HepG2 (cell line): Measurements from ENCODE around the gene GLOD4. TPM values are rescaled to one million over a fixed set of nuclear protein-coding genes. Genes with fewer than 3 reads are reported as not detected.

ENCODE experiments used
- ATAC-seq: fragments of 200-7000 bp; cut with Tn5 transposase; 3 replicates; pipeline ENCODE4 v1.9.1; 2020; ENCODE audit warnings: mild to moderate bottlenecking, moderate library complexity
- BruUV-seq: library from RNA; stranded (reverse); fragments of 400-500 nt; replicated peaks from 2 replicates; lab custom pipeline; 2021; lab: Mats Ljungman, UMichigan
- CTCF ChIA-PET: fragments of 300-600 bp; formaldehyde crosslinking; extraction: SDS; loops from one replicate; lab custom pipeline; 2021; ENCODE audit warnings: low total read pairs, inconsistent platforms, low intra/inter-chr PET ratio; lab: Yijun Ruan, JAX
- POLR2A ChIA-PET: fragments of 350-600 bp; sonication (Branson Sonifier 250); formaldehyde crosslinking; loops from one replicate; lab custom pipeline; 2020; ENCODE audit warnings: antibody characterized with exemption, inconsistent platforms; lab: Yijun Ruan, JAX
- DNase-seq: peaks from one replicate; pipeline ENCODE4 v3.0.0-alpha.2; 2015; ENCODE audit warnings: low spot score
- FAIRE-seq: peaks from 3 replicates; lab custom pipeline; 2011; peaks lifted over from hg19 to GRCh38; lab: Jason Lieb, UNC
- H2AFZ ChIP-seq: one replicate; pipeline ENCODE4 v1.6.1; 2011; ENCODE audit warnings: low read length, inconsistent platforms
- H3K27ac ChIP-seq: fragments of 300-600 bp; 3 replicates; pipeline ENCODE4 v1.8.0; 2011; ENCODE audit warnings: mixed run types, mild to moderate bottlenecking, mixed read lengths, low read length, inconsistent platforms; ENCODE audit not compliant: insufficient read depth; ENCODE audit errors: extremely low read length
- H3K27me3 ChIP-seq, 2 experiments: fragments of 200-600 bp in 1 of 2; 2 replicates in 1 of 2; 3 replicates in 1 of 2; pipeline versions ENCODE4 v1.6.0 to v1.8.0; 2011; ENCODE audit warnings: low read length in 2 of 2, mild to moderate bottlenecking in 2 of 2, moderate library complexity in 2 of 2, inconsistent platforms in 1 of 2; ENCODE audit not compliant: insufficient read depth in 2 of 2, control insufficient read depth in 1 of 2
- H3K36me3 ChIP-seq, 2 experiments: fragments of 200-600 bp in 1 of 2; replicated peaks in 1 of 2; 2 replicates in 1 of 2; 3 replicates in 1 of 2; pipeline versions ENCODE4 v1.5.1 to v1.8.0; 2011; ENCODE audit warnings: low read length in 2 of 2, inconsistent platforms in 1 of 2; ENCODE audit not compliant: insufficient read depth in 2 of 2, control insufficient read depth in 1 of 2
- H3K4me1 ChIP-seq: 2 replicates; pipeline ENCODE4 v1.5.1; 2012; ENCODE audit warnings: low read length, inconsistent platforms; ENCODE audit not compliant: insufficient read depth
- H3K4me2 ChIP-seq: 2 replicates; pipeline ENCODE4 v1.6.0; 2011; ENCODE audit warnings: low read depth, low read length, inconsistent platforms
- H3K4me3 ChIP-seq, 3 experiments: fragments of 200-600 bp in 1 of 3; sonication (generic), shearing (Covaris generic) in 1 of 3; replicated peaks in 1 of 3; 2 replicates each; pipeline ENCODE4 v1.5.1; 2011 to 2016; ENCODE audit warnings: low read length in 3 of 3, inconsistent platforms in 2 of 3, low read depth in 2 of 3, mild to moderate bottlenecking in 2 of 3, control low read depth in 1 of 3, mixed read lengths in 1 of 3; ENCODE audit not compliant: insufficient read depth in 1 of 3
- H3K79me2 ChIP-seq: one replicate; pipeline ENCODE4 v1.6.1; 2011; ENCODE audit warnings: low read length, inconsistent platforms; ENCODE audit not compliant: insufficient read depth
- H3K9ac ChIP-seq: 2 replicates; pipeline ENCODE4 v1.6.0; 2011; ENCODE audit warnings: mild to moderate bottlenecking, low read depth, low read length, inconsistent platforms; ENCODE audit not compliant: insufficient read depth
- H3K9me3 ChIP-seq: 2 replicates; pipeline ENCODE4 v1.5.1; 2012; ENCODE audit warnings: mild to moderate bottlenecking, low read length
- H4K20me1 ChIP-seq: 2 replicates; pipeline ENCODE4 v1.6.0; 2011; ENCODE audit warnings: inconsistent platforms, mild to moderate bottlenecking, low read length, moderate library complexity; ENCODE audit not compliant: insufficient read depth
- AGO2 ChIP-seq: fragments of 200-400 bp; formaldehyde crosslinking; optimal IDR thresholded peaks from 2 replicates; pipeline ENCODE3; 2017; ENCODE audit warnings: mild to moderate bottlenecking, low read depth, low read length, moderate library complexity
- PHB2 ChIP-seq: fragments of 450-650 bp; IDR thresholded peaks from 2 replicates; pipeline ENCODE4 v1.6.1; 2018; ENCODE audit not compliant: partially characterized antibody
- RBM22 ChIP-seq: fragments of 200-400 bp; formaldehyde crosslinking; optimal IDR thresholded peaks from 2 replicates; pipeline ENCODE3; 2017; ENCODE audit warnings: mild to moderate bottlenecking, low read length, moderate library complexity
- ZNF296 ChIP-seq: sonication (generic); formaldehyde crosslinking; conservative IDR thresholded peaks from 2 replicates; pipeline ENCODE4 v1.5.0; 2020; ENCODE audit warnings: mild to moderate bottlenecking, missing genetic modification reagents
- ZNF407 ChIP-seq: sonication (generic); formaldehyde crosslinking; IDR thresholded peaks from one replicate; pipeline ENCODE4 v1.5.1; 2020; ENCODE audit warnings: mild to moderate bottlenecking, missing genetic modification reagents; ENCODE audit errors: not compliant biosample characterization
- WGBS: methylation state at CpG from one replicate; pipeline ENCODE4 v1.1.6; 2017; ENCODE audit warnings: low lambda C conversion rate; 5-methylcytosine and 5-hydroxymethylcytosine counted together
- in situ Hi-C: cut with HindIII; loops from 2 replicates; pipeline ENCODE4 v1.10.0; 2017; ENCODE audit warnings: low pct_unique_long_range_greater_than_20kb; ENCODE audit not compliant: extremely low pct_ligation_motif_present
- intact Hi-C: fragments of 100-400 bp; cut with micrococcal nuclease; formaldehyde crosslinking; loops from one replicate; pipeline ENCODE4 v1.10.0; 2022; ENCODE audit not compliant: unreplicated experiment
- polyA plus RNA-seq, 8 experiments: library from polyadenylated mRNA; depleted of rRNA in 3 of 8; stranded (reverse) in 7 of 8; unstranded in 1 of 8; fragments of >200 nt; fragmentation: Illumina TruSeq in 4 of 8; extraction: Trizol in 4 of 8; gene quantifications; 2 replicates each; pipeline versions ENCODE4 v1.2.1 to v1.2.3, GENCODE V29; 2011 to 2016; ENCODE audit warnings: low read depth in 4 of 8, missing spikeins in 1 of 8, mixed read lengths in 1 of 8; ENCODE audit not compliant: insufficient read depth in 1 of 8
- total RNA-seq, 5 experiments: library from RNA; depleted of rRNA; stranded (reverse); fragments of >200 nt; fragmentation: Illumina TruSeq; extraction: Trizol; gene quantifications; 2 replicates each; pipeline ENCODE4 v1.2.3, GENCODE V29; 2016; ENCODE audit warnings: low read depth in 1 of 5

The GLOD4 gene
- total and polyA plus RNA-seq, 2 of the 13 experiments (the other 11 are each of a cell fraction or from before 2014, with no cell fraction given), result 53.7 to 87.8 TPM

- DNase-seq (no peak), ATAC-seq (no peak), FAIRE-seq (no peak)
- Histone ChIP-seq H3K9me3 (no peaks in the 10 kb centered on the region), H3K4me3 (no peak overlapping the region), H3K4me2 (no peak overlapping the region), H3K36me3 (peaks cover 4 to 20% of the 10 kb centered on the region in 2 experiments; a peak in 3 of 5 replicates), H3K27me3 (no peaks in the 10 kb centered on the region), H3K27ac (no peak overlapping the region), H3K79me2 (no peaks in the 10 kb centered on the region), H3K4me1 (no peaks in the 10 kb centered on the region), H3K9ac (no peak overlapping the region), H2AFZ (no peak overlapping the region), H4K20me1 (no peaks in the 10 kb centered on the region)
- intact Hi-C loops, result loop anchor here (2.0 to 5.0 kb wide), 2 partner anchors 186 to 202 kb away; partner anchors contain the start of gene TIMM22
- 85% methylated on average over 11 of the region's 14 CpGs for WGBS
- in situ Hi-C loops, result no loop called here
- ChIA-PET POLR2A (interaction anchor here (1.0 kb wide), 1 partner anchor 184 kb away, joined by 3 read pairs; the partner anchor contains the start of gene NXN), CTCF (interaction anchor here (1.5 to 2.1 kb wide), 2 partner anchors 186 to 201 kb away, joined by 10 to 12 read pairs; partner anchors contain the start of gene TIMM22)
- no TSS peak for BruUV-seq
- no peak for TF ChIP-seq ZNF407 (CRISPR knock-in tag)
- no peak for TF ChIP-seq PHB2
- TF ChIP-seq AGO2, result peak; percentile 67
- no peak for TF ChIP-seq ZNF296 (CRISPR knock-in tag)
- TF ChIP-seq RBM22, result peak; percentile 53
Measured at GRCh38 chr17:795276-795675, 13.2 kb upstream of the GLOD4 start.
